Measurements from ENCODE around the gene ADAM23.

Gene ADAM23

GRCh38 chr2:206585335-206585734 lies 142.0 kb downstream of the ADAM23 start:
- H3K4me3 ChIP-seq (replicated peaks in 1 of 2; ENCODE audit: low read depth in 2 of 2, low read length in 2 of 2): no peak overlapping the region
- no peak for DNase-seq (ENCODE audit: low read depth in 2 of 2)
- no peak for TF ChIP-seq CTCF (IDR thresholded peaks at IDR 0.05; ENCODE audit: low read depth, low read length)

- DNase-seq (ENCODE audit: low read depth in 2 of 2): no peak
- no peak for TF ChIP-seq CTCF (IDR thresholded peaks at IDR 0.05; ENCODE audit: low read depth, low read length)
- H3K4me3 ChIP-seq (replicated peaks in 1 of 2; ENCODE audit: low read depth in 2 of 2, low read length in 2 of 2): no peak overlapping the region
These were observed 143.3 kb downstream of the ADAM23 start for GRCh38 chr2:206586609-206587008.

GRCh38 chr2:206597717-206598218 lies 154.4 kb downstream of the ADAM23 start:
- TF ChIP-seq CTCF (IDR thresholded peaks at IDR 0.05; ENCODE audit: low read depth, low read length): no peak
- no peak overlapping the region for H3K4me3 ChIP-seq (replicated peaks in 1 of 2; ENCODE audit: low read depth in 2 of 2, low read length in 2 of 2)
- DNase-seq (ENCODE audit: low read depth in 2 of 2): no peak

- DNase-seq (ENCODE audit: low read depth in 2 of 2): no peak
- no peak for TF ChIP-seq CTCF (IDR thresholded peaks at IDR 0.05; ENCODE audit: low read depth, low read length)
- no peak overlapping the region for H3K4me3 ChIP-seq (replicated peaks in 1 of 2; ENCODE audit: low read depth in 2 of 2, low read length in 2 of 2)
These were observed 159.9 kb downstream of the ADAM23 start for GRCh38 chr2:206603243-206603642.

GRCh38 chr2:206610451-206610850 lies 167.1 kb downstream of the ADAM23 start:
- no peak for DNase-seq (ENCODE audit: low read depth in 2 of 2)
- no peak for TF ChIP-seq CTCF (IDR thresholded peaks at IDR 0.05; ENCODE audit: low read depth, low read length)
- H3K4me3 ChIP-seq (replicated peaks in 1 of 2; ENCODE audit: low read depth in 2 of 2, low read length in 2 of 2): no peak overlapping the region

- DNase-seq (ENCODE audit: low read depth in 2 of 2): peak in 1 of 2 donors; percentile 3
- TF ChIP-seq CTCF (IDR thresholded peaks at IDR 0.05; ENCODE audit: low read depth, low read length): no peak
- no peak overlapping the region for H3K4me3 ChIP-seq (replicated peaks in 1 of 2; ENCODE audit: low read depth in 2 of 2, low read length in 2 of 2)
These were observed 167.9 kb downstream of the ADAM23 start for GRCh38 chr2:206611191-206611590.

GRCh38 chr2:206611736-206612135 lies 168.4 kb downstream of the ADAM23 start:
- TF ChIP-seq CTCF (IDR thresholded peaks at IDR 0.05; ENCODE audit: low read depth, low read length): no peak
- DNase-seq (ENCODE audit: low read depth in 2 of 2): no peak
- H3K4me3 ChIP-seq (replicated peaks in 1 of 2; ENCODE audit: low read depth in 2 of 2, low read length in 2 of 2): no peak overlapping the region
